K562 (cell line): Measurements from ENCODE around the gene ITPRIPL2. TPM values are rescaled to one million over a fixed set of nuclear protein-coding genes. Genes with fewer than 3 reads are reported as not detected.

ENCODE experiments used
- ATF3 ChIP-seq, 2 experiments: fragments of 450-650 bp in 1 of 2; sonication (generic) in 1 of 2; formaldehyde crosslinking in 1 of 2; IDR thresholded peaks in 1 of 2; conservative IDR thresholded peaks in 1 of 2; 2 replicates each; pipeline versions ENCODE4 v1.6.1 to v1.8.1; 2016 to 2023; ENCODE audit warnings: mild to moderate bottlenecking in 2 of 2, moderate library complexity in 2 of 2, inconsistent platforms in 1 of 2, missing genetic modification reagents in 1 of 2
- CBX1 ChIP-seq: sonication (generic); IDR thresholded peaks from 2 replicates; pipeline ENCODE4 v1.6.1; 2016; ENCODE audit warnings: antibody characterized with exemption, low read depth, mild to moderate bottlenecking
- CREB5 ChIP-seq: fragments of 250-450 bp; sonication (Bioruptor Pico); IDR thresholded peaks from 2 replicates; pipeline ENCODE4 v1.5.0; 2020; ENCODE audit warnings: mild to moderate bottlenecking
- EWSR1 ChIP-seq: fragments of 450-650 bp; IDR thresholded peaks from 2 replicates; pipeline ENCODE4 v1.6.1; 2018; ENCODE audit warnings: borderline replicate concordance, mild to moderate bottlenecking, low read depth, moderate library complexity; ENCODE audit not compliant: partially characterized antibody
- ID3 ChIP-seq, 2 experiments: fragments of 250-450 bp in 1 of 2; fragments of 450-650 bp in 1 of 2; sonication (Bioruptor Pico) in 1 of 2; IDR thresholded peaks; 2 replicates each; pipeline versions ENCODE4 v1.6.1 to v1.8.0; 2016 to 2021; ENCODE audit warnings: mild to moderate bottlenecking in 2 of 2, moderate library complexity in 2 of 2, missing compliant biosample characterization in 1 of 2, missing genetic modification characterization in 1 of 2
- JUND ChIP-seq, 2 experiments: IDR thresholded peaks; 2 replicates in 1 of 2; 3 replicates in 1 of 2; pipeline ENCODE4 v1.6.1; 2011; ENCODE audit warnings: borderline replicate concordance in 2 of 2, low read depth in 2 of 2, low read length in 2 of 2, improper control_type of control experiment in 1 of 2, missing biosample characterization in 1 of 2, missing genetic modification characterization in 1 of 2, missing genetic modification reagents in 1 of 2
- KDM5B ChIP-seq: fragments of 200-600 bp; sonication (generic); IDR thresholded peaks from 2 replicates; pipeline ENCODE4 v1.6.1; 2012; ENCODE audit warnings: low read depth, mild to moderate bottlenecking, moderate library complexity, low read length, control low read depth, inconsistent platforms; ENCODE audit not compliant: insufficient replicate concordance
- MEF2D ChIP-seq: conservative IDR thresholded peaks from 2 replicates; pipeline ENCODE4 v1.6.1; 2016; ENCODE audit warnings: low read depth, missing genetic modification characterization, missing compliant biosample characterization
- POLR2H ChIP-seq: IDR thresholded peaks from 2 replicates; pipeline ENCODE4 v1.6.1; 2016; ENCODE audit warnings: missing genetic modification characterization, low read depth, mild to moderate bottlenecking, control low read depth, missing compliant biosample characterization, moderate library complexity
- ZNF121 ChIP-seq: sonication (generic); formaldehyde crosslinking; conservative IDR thresholded peaks from 2 replicates; pipeline ENCODE4 v1.8.0; 2022; ENCODE audit warnings: missing genetic modification reagents
- ZNF174 ChIP-seq: fragments of 250-450 bp; sonication (Bioruptor Pico); IDR thresholded peaks from 2 replicates; pipeline ENCODE4 v1.4.0; 2020; ENCODE audit warnings: mild to moderate bottlenecking
- ZNF318 ChIP-seq, 2 experiments: fragments of 450-650 bp; IDR thresholded peaks; 2 replicates each; pipeline ENCODE4 v1.6.1; 2016; ENCODE audit warnings: mild to moderate bottlenecking in 2 of 2, borderline replicate concordance in 1 of 2, low read depth in 1 of 2, moderate library complexity in 1 of 2
- ZNF695 ChIP-seq: fragments of 450-650 bp; formaldehyde crosslinking; IDR thresholded peaks from 2 replicates; pipeline ENCODE4 v1.4.0; 2020; ENCODE audit warnings: mild to moderate bottlenecking, moderate library complexity
- ZNF696 ChIP-seq: fragments of 250-450 bp; sonication (Bioruptor Pico); conservative IDR thresholded peaks from 2 replicates; pipeline ENCODE4 v1.4.0; 2020; ENCODE audit warnings: mild to moderate bottlenecking, moderate library complexity
- polyA plus RNA-seq, 8 experiments: library from polyadenylated mRNA; depleted of rRNA in 4 of 8; stranded (reverse) in 5 of 8; unstranded in 3 of 8; fragments of >200 nt; fragmentation: Nextera tagmentation in 2 of 8; fragmentation: Illumina TruSeq in 1 of 8; extraction: Ambion mirVana in 2 of 8; extraction: Trizol in 1 of 8; gene quantifications; 2 replicates each; pipeline versions ENCODE4 v1.2.1 to v1.2.3, GENCODE V29; 2011 to 2014; ENCODE audit warnings: inconsistent platforms in 1 of 8, missing spikeins in 1 of 8
- total RNA-seq, 7 experiments: library from RNA; depleted of rRNA in 6 of 7; stranded (reverse); fragments of >200 nt in 6 of 7; fragmentation: Illumina TruSeq in 2 of 7; extraction: Trizol in 2 of 7; gene quantifications; 2 replicates each; pipeline versions ENCODE4 v1.2.1 to v1.2.3, GENCODE V29; 2011 to 2021; ENCODE audit warnings: low replicate concordance in 1 of 7

The ITPRIPL2 gene
- total and polyA plus RNA-seq, 9 of the 15 experiments (the other 6 are each of a cell fraction or from before 2014, with no cell fraction given), result 0.04 to 2.2 (median 0.58) TPM

GRCh38 chr16:19118938-19119431, 5.2 kb downstream of the ITPRIPL2 start (continued):
- TF ChIP-seq KDM5B (no peak), EWSR1 (no peak), ZNF318 (IDR thresholded peaks at IDR 0.05; ENCODE audit: borderline replicate concordance in 1 of 2, low read depth in 1 of 2) (peak in 1 of 2 experiments; percentile 50; a peak in 1 of 4 replicates), ZNF695 (no peak), JUND (IDR thresholded peaks at IDR 0.05; ENCODE audit: borderline replicate concordance, low read depth, low read length) (peak; percentile 89), JUND (tag; IDR thresholded peaks at IDR 0.05; ENCODE audit: borderline replicate concordance, low read depth, low read length) (peak; percentile 80; the same call in 1 of the 3 replicates), POLR2H (tag) (no peak), ZNF174 (CRISPR knock-in tag) (no peak), ZNF696 (CRISPR knock-in tag) (no peak), ZNF121 (CRISPR knock-in tag) (no peak), CBX1 (no peak), MEF2D (tag) (no peak), ID3 (CRISPR knock-in tag; IDR thresholded peaks at IDR 0.05) (no peak), ID3 (tag; IDR thresholded peaks at IDR 0.05) (no peak), ATF3 (IDR thresholded peaks at IDR 0.05) (peak; percentile 77), ATF3 (CRISPR knock-in tag; conservative IDR thresholded peaks at IDR 0.05) (0 out of 2 replicates have a peak, but pooled peaks have one; percentile 22), CREB5 (CRISPR knock-in tag) (no peak)
